ENCODE measurements around the gene KIF22.

GRCh38 chr16:29811896-29812665 is 21.5 kb downstream of the KIF22 start, which contains the start of gene PRRT2:
- no peak for TF ChIP-seq EP300 (IDR thresholded peaks at IDR 0.05)
- no peak for TF ChIP-seq ESRRA (IDR thresholded peaks at IDR 0.05; ENCODE audit: borderline replicate concordance, low read length)
- no peak for TF ChIP-seq HOXB13 (CRISPR knock-in tag; IDR thresholded peaks at IDR 0.05; ENCODE audit: low read depth)
- no peak for TF ChIP-seq POLR2A (IDR thresholded peaks at IDR 0.05; ENCODE audit: low read length)
- TF ChIP-seq MAZ (IDR thresholded peaks at IDR 0.05; ENCODE audit: borderline replicate concordance, low read depth, low read length) = no peak
- no peak for TF ChIP-seq REST (IDR thresholded peaks at IDR 0.05)
- TF ChIP-seq CTCF (IDR thresholded peaks at IDR 0.05) = no peak
- TF ChIP-seq MYC (IDR thresholded peaks at IDR 0.05; ENCODE audit: borderline replicate concordance, low read length) = no peak
- TF ChIP-seq MAX (IDR thresholded peaks at IDR 0.05) = no peak
